HG03521 (cell line): Measurements from ENCODE around the gene PHF19.
A peak's percentile ranks its signal among the peaks of the same experiment; 100 is the strongest.

ENCODE experiments used
- ATAC-seq: cut with Tn5 transposase; IDR thresholded peaks from one replicate; pipeline ENCODE4 v1.9.1; 2021; ENCODE audit warnings: mild to moderate bottlenecking, moderate library complexity; ENCODE audit not compliant: unreplicated experiment

The PHF19 gene

GRCh38 chr9:120875195-120875565, 1.8 kb downstream of the PHF19 start:
- ATAC-seq = no peak

GRCh38 chr9:120874226-120875194, 2.5 kb downstream of the PHF19 start:
- ATAC-seq = no peak

GRCh38 chr9:120873512-120873911, 3.5 kb downstream of the PHF19 start:
- no peak for ATAC-seq

- ATAC-seq = no peak
Observed at GRCh38 chr9:120872791-120873502, 4.0 kb downstream of the PHF19 start.

GRCh38 chr9:120870206-120870605, 6.8 kb downstream of the PHF19 start:
- no peak for ATAC-seq

GRCh38 chr9:120869726-120870125, 7.3 kb downstream of the PHF19 start:
- no peak for ATAC-seq

DNA sequence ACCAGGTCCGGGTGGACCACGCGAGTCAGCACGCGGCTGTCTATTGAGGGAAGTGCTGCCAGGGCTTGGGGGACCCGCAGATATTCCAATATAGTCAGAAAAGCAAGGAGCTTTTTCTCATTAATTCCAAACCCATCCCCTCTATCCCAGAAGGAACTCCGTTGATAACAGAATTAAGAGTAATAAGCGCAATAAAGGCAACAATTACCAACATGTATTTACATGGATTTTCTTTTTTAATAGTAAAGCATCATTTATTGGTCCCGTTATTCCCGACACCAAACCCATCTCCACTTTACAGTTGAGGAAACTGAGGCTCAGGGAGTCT, 7.7 kb downstream of the PHF19 start:
- no peak for ATAC-seq

- peak; percentile 93 for ATAC-seq
Observed at GRCh38 chr9:120868676-120869359, 8.2 kb downstream of the PHF19 start.

DNA sequence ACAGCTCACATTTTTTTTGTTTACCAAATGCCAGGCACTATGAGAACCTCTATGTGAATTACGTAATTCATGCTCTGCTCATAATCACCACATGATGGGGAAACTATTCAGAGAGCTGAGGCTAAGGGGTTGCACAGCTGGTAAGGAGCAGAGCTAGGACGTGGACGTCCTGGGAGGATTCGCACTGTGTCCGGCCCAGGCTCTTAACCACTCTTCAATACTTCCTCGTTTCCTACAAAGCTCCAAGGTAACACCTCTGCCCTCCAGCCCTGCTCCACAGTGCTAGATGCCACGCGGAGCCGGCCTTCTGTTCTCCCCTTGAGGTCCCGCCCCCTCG, 8.7 kb downstream of the PHF19 start:
- no peak for ATAC-seq

GRCh38 chr9:120867676-120868338, 9.2 kb downstream of the PHF19 start:
- no peak for ATAC-seq

GRCh38 chr9:120866651-120867050, 10.3 kb downstream of the PHF19 start:
- no peak for ATAC-seq

DNA sequence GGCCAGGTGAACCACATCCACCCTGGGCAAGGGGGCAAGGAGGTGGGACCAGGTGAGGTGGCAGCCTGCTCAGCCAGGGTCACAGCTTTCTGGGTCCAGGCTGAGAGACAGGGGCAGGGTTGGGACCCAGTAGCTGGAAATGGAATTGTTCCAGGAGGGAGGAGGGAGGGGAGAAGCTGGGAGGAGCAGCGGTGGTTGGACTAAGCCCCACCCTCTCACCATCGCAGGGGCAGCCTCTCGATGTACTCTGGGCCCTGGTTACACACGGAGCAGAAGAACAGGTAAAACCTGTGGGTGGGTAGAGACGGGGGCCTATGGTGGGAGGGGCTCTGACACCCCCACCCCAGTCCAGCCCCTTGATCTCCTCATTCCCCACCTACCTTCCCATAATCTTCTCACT, 11.2 kb downstream of the PHF19 start:
- no peak for ATAC-seq

- ATAC-seq = no peak
Observed at GRCh38 chr9:120865176-120865575, 11.8 kb downstream of the PHF19 start.

DNA sequence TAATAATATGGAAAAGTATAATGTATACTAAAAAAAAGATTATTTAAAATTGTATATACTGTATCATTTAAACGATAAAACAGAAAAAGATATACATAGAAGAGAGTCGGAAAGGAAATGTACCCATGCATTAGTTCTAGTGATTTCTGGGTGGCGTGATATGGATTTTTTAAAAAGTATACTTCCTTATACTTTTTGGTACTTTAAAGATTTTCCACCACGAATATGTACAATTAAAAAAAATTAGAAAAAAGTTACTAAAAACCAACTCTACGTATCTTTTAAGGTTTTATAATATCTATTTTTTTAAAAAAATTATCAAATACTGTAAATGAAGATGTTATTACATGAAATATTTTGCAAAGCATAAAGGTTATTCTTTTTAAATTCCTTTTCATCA, 12.3 kb downstream of the PHF19 start:
- ATAC-seq = no peak

DNA sequence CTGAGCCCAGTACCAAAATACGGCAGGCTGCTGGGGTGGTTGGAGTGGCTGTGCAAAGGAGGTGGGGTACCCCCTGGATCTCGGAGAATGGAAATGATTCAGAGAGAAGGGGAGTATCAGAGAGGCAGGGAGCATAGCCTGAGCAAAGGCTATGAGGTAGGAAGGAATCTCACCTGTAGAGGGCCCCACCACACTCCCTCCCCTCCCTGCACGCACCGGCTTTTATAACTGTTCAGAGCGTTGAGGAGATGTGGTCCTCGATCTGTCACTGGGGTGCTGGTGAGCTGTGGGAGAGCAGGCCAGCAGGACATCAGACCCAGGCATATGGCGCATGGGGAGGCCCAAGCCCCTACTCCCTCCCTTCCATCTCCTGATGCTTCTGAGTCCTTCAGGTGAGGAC, 13.2 kb downstream of the PHF19 start:
- no peak for ATAC-seq

DNA sequence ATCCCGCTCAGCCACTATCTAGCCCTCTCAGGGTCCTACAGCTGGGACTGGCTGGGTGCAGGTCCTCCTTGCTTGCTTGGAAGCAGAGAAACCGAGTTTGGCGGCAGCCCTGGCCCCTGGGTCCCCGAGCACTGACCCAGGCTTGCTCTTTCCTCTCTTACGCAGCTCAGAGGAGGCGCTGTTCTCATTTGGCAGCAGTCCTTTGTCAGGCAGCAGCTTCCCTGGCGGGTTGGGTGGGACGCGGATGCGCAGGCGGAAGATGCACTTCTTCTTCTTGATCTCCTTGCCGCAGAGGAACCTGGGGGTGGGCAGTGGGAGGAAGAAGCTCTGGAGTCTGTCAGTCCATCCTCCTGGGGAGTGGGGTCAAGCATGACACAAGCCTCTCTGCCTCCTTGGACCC, 14.5 kb downstream of the PHF19 start:
- ATAC-seq = no peak

- no peak for ATAC-seq
Observed at GRCh38 chr9:120861935-120862334, 15.1 kb downstream of the PHF19 start.

DNA sequence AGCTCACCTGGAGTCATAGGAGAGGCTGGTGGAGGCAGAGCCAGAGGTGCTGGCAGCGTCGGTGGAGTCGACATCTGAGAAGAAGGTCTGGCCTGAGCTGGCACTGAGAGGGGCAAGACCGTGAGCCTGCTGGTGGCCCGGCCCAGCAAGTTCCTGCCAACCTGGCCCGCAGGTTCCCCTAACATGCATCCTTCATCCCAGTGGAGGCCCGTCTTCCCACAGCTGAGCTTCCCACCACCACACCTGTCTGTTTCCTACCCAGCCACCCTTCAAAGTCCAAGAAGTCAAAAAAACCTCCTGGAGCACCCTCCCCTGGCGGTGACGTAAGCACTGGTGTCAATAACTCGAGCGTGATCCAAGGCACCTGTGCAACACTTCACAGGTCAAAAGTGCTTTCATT, 16.9 kb downstream of the PHF19 start:
- no peak for ATAC-seq

DNA sequence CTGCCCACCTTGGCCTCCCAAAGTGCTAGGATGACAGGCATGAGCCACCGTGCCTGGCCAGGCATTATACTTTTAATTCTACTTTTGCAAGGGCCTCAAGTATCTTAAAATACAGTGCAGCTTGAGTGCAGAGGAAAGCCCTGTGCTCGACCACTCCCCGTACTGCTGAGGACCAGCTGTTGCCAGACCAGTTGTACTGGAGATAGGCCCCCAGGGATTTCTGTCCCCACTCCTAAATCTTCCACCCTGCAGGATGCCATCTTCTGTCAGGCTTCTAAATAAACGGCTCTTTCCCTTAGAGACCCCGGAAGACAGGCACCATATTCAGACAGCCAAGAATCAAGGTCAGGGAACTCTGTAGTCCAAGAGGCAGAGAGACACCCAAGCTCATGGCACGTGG, 17.6 kb downstream of the PHF19 start:
- no peak for ATAC-seq

- ATAC-seq = no peak
Observed at GRCh38 chr9:120857902-120858301, 19.1 kb downstream of the PHF19 start.

DNA sequence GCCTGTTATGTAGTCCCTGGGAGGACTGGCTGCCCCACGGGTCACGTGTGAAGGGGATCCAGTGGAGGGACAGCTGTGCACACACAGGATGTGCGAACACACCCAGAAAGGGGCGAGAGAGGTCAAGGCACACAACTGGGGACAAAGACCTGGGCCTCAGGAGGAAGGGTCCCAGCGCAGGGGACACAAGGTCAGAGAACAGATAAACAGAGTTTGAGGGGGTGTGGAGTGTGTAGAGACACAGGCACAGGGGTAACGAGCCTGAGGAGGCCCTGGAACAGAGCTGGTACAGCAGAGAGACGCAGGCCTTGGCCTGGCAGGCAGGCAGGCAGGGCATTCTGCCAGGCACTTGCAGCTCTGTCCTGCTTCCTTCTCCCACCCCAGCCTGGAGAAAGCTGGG, 19.5 kb downstream of the PHF19 start:
- no peak for ATAC-seq
